ENCODE data around the gene SETD6. TPM values are rescaled to one million over a fixed set of nuclear protein-coding genes. Genes with fewer than 3 reads are reported as not detected.

Gene SETD6
- total RNA-seq, 4 donors from 2014 or later = 12.9 to 46.0 (median 18.0) TPM

- Histone ChIP-seq H3K36me3 (peaks cover 0 to 19% (median 4%) of the 10 kb centered on the region in 3 donors), H3K4me1 (peaks cover 12 to 25% (median 20%) of the 10 kb centered on the region in 3 donors), H3K9me3 (no peaks in the 10 kb centered on the region), H3K27ac (no peak overlapping the region), H3K27me3 (peaks cover 0 to 52% (median 2%) of the 10 kb centered on the region in 4 donors), H3K4me3 (no peak overlapping the region)
- intact Hi-C loops (cut with DNase I) = no loop called here
- no peak for DNase-seq
- TF ChIP-seq CTCF (IDR thresholded peaks at IDR 0.05) (no peak), POLR2A (IDR thresholded peaks at IDR 0.05) (no peak)
- 87 to 93% methylated on average over 9 to 10 of the region's 21 CpGs for WGBS, 2 donors
Measured at GRCh38 chr16:58503863-58504688, 11.2 kb upstream of the SETD6 start.

GRCh38 chr16:58506241-58507194 lies 8.8 kb upstream of the SETD6 start:
- Histone ChIP-seq H3K36me3 (peaks cover 0 to 40% (median 4%) of the 10 kb centered on the region in 3 donors), H3K4me3 (no peak overlapping the region), H3K9me3 (no peaks in the 10 kb centered on the region), H3K4me1 (peaks cover 4 to 8% (median 5%) of the 10 kb centered on the region in 3 donors), H3K27ac (no peak overlapping the region), H3K27me3 (peaks cover 0 to 29% (median 0%) of the 10 kb centered on the region in 4 donors)
- no peak for TF ChIP-seq CTCF (IDR thresholded peaks at IDR 0.05)
- TF ChIP-seq POLR2A (IDR thresholded peaks at IDR 0.05) = no peak
- intact Hi-C loops (cut with DNase I) = no loop called here
- 60 to 62% methylated on average over 6 of the region's 20 CpGs for WGBS, 2 donors
- DNase-seq = no peak

- intact Hi-C loops (cut with DNase I) = no loop called here
- WGBS, 2 donors = 47 to 57% methylated on average over 3 to 11 of the region's 15 CpGs
Measured at GRCh38 chr16:58507195-58507962, 7.9 kb upstream of the SETD6 start.

More at GRCh38 chr16:58507195-58507962, 7.9 kb upstream of the SETD6 start:
- Histone ChIP-seq H3K9me3 (no peaks in the 10 kb centered on the region), H3K4me3 (no peak overlapping the region), H3K27me3 (peaks cover 0 to 20% (median 0%) of the 10 kb centered on the region in 4 donors), H3K27ac (no peak overlapping the region), H3K36me3 (peaks cover 0 to 40% (median 4%) of the 10 kb centered on the region in 3 donors), H3K4me1 (no peaks in the 10 kb centered on the region)
- DNase-seq = no peak
- TF ChIP-seq CTCF (IDR thresholded peaks at IDR 0.05) = no peak
- TF ChIP-seq POLR2A (IDR thresholded peaks at IDR 0.05) = no peak

Measured in esophagus squamous epithelium (tissue), 5 donors.